Activated T-cell treated with anti-CD3 and anti-CD28 coated beads for 48 hours (primary cell): ENCODE measurements around the gene CPT1A.

Experiments
- DNase-seq: peaks from one replicate; pipeline ENCODE4 v3.0.0-alpha.2; 2020; ENCODE audit warnings: low read depth

CPT1A gene

DNA sequence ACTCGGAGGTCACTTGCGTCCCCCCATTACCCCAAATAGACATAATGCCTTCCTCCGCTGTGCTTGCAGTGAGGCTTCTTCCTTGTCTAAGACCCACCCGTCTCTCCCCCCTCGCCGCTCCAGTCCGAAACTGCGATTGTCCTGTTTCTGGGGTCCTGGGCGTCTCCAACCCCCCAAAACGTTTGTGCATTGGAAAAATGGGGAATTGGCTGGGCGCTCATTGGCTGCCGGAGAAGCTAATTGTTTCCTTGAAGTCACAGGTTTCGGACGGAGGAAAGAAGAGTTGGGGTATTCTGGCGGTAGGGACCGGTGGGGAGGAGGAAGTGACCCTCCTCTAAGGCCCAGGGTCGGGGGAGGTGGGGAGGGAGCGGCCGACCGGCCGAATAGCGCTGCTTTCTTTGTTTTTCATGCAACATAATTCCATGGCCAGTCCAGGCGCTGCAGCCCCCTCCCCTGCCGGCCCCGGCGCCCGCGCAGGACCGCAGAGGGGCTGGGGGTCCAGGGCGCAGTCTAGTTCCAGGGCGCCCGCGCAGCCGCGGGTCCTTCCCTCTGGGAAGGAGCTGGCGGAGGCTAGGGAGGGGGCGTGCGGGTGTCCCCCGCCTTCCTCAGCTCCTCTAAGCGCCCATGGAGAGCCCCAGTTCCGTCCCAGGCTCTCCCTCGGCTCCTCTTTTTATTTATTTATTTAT lies 12.7 kb upstream of the CPT1A start:
- DNase-seq, result no peak

DNA sequence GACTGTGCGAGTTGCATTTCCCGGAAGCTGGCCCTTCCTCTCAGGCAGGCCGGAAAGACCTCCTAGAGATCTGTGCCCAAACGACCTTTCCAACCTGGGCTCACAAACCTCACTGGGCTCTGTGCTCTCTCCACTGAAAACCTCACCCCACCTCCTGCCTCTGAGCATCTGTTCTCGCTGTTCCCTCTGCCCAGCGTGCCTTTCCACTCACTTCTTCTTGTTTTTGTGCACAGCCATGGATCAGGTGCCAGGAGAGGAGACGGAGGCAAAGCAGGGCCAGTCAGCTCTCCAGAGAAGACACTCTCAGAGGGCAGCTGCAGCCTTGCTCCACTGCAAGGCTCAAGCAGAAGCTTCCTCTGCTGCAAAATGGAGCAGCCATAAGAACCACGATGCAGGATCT lies 10.9 kb upstream of the CPT1A start:
- DNase-seq, result no peak

DNA sequence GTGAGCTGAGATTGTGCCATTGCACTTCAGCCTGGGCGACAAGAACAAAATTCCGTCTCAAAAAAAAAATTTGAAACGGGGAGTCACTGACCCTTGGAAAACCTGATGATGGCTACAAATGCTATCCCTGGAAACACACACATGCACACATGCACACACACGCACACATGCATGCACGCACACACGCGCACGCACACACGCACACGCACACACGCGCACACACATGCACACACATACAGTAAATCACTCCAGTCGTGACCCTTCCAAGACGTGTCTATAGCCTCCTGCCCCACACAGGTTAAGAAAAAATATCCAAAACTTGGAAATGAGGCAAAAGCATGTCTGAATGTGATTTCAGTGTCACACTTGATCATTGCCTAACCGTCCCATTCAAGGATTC lies 6.7 kb upstream of the CPT1A start:
- no peak for DNase-seq

DNA sequence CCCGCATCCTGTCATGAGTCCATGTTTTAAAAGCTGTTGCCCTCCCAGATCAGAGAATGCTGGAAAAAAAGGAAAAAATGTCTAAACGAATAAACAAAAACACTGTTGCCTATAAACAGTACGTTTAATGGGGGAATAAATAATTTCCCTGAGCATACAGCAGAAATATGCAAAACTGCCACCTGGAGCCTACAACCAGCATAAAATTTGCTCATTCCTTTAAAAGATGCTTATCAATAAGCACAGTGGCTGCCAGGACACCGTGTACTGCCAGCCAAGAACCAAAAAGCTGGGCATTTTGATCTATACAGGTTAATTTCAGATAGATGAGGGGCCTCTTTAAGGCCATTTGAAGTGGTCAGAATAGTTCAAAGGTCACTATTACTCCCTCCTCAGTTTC lies 5.7 kb upstream of the CPT1A start:
- DNase-seq, result no peak

DNA sequence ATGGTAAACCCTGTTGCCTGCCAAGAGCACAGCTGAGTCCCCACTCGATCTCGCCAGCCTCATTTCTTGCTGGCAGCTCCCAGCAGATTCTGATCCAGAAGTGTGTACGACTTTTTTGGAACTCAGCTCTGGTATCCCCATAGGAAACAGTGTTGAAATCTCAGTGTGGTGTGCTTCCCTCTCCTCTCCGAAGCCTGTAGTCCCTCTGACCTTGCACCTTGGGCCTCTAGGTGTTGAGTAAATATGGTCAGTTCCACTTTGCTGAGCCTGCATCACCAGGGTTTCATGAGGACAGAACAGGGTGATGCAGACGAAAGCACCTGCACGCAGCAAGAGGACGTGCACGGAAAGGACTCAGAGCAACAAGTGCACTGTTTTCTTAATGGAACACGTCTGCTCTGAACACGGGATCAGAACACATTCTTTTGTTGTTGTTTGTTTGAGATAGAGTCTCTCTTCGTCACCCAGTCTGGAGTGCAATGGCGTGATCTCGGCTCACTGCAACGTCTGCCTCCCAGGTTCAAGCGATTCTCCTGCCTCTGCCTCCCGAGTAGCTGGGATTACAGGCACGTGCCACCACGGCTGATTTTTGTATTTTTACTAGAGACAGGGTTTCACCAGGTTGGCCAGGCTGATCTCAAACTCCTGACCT lies 3.8 kb upstream of the CPT1A start:
- DNase-seq, result no peak

DNA sequence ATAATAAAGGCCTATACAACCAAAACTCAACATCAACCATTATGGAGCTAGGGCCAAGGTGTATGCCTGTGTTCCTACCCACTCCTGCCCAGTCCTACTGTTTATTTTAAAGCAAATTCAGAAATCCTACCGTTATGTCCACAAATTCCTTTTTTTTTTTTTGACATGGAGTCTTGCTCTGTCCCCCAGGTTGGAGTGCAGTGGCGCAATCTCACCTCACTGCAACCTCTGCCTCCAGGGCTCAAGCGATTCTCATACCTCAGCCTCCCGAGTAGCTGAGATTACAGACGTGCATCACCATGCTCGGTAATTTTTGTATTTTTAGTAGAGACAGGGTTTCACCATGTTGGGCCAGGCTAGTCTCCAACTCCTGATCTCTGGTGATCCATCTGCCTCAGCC lies 3.1 kb upstream of the CPT1A start:
- no peak for DNase-seq

DNA sequence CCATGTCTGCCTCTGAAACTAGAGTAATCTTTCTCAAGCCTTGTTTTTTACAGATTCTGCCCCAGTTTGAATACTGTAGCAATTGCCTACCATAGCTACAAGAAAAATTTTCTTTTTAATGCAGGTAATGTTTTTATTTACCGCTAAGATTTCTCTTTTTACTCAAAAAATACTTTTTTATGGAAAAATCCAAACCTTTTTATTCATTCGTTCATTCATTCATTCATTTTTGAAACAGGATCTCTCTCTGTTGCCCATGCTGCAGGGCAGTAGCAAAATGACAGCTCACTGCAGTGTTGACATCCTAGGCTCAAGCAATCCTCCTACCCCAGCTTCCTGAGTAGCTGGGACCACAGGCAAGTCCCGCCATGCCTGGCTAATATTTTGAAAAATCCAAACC lies 2.7 kb upstream of the CPT1A start:
- no peak for DNase-seq

DNA sequence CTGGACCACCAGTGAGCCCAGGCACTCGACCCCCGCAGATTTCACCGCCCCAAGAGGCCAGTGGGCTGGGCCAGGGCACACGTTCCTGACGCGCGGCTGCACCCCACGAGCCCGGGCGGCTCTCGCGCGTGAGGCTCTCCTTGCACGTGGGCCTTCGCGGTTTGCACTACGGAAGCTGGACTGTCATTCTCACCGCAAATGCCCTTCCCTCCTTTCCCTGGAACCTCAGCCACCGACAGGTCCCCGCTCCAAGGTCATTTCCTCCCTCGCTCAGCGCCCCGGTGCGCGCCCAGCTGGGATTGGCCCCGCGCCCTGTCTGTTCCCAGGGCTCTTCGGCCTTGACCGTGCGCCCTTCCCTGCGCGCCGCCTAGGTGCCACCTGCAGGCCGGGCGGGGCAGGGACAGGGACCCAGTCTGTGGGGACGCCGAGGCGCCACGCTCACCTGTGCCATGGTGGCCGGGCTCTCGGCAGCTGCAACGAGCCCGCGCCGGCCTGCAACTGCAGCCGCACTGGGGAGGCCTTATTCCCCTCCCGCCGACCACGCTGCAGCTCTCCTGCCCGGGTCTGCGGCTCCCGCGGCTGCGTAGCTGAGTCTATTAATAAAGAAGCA lies 2.1 kb upstream of the CPT1A start:
- DNase-seq, result peak; percentile 76

DNA sequence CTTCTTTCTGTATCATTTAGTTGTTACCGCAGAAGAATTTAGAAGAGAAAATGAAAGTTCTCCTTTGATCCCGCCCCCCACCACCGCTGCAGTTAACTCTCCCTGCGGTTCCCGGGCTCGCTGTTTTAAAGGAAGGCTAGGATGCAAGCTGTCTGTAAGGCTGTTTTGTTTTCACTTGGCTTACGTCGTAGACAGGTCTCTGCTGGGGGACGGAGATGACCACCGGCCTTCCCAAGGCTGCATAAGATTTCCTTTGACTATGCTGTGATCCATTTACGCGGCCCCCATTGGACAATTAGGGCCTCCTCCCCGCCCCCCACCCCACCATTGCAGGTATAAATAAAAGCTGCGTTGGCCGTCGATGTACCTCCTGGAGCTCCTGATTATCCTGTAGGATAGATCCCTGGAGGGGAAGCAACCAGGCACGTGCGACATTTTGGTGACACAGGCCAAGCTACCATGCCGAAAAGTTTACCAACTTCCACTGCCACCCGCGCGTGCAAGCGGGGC lies 1.4 kb upstream of the CPT1A start:
- DNase-seq, result peak; percentile 47

DNA sequence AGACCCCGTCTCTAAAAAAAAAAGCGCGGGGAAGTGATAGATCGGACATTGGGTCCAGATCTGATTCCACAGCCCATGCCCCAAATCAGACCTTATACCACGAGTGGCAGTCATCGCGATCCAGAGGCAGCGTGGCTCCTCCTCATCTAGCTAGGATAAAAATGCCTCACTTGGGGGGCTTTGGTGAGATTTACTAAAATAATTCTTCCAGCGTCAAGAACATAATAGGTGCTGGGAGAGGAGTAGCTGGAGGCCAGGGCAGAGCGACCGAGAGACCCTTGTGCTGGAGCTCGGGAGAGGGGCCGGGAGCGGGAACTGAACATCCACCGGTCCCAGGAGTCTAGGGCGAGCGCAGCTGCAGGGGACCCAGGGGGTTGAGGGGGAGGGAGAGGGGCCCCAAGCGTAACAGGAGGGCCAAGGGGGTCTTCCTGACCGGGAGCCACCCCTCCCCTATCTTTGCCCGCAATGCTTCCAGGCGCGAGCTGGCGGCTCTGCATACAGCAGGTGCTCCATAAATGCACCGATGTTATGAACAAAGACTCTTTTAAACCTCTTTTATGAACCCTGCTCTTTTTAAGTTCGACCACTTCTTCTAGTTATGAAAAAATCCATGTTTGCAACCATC lies 823 bp upstream of the CPT1A start:
- no peak for DNase-seq

DNA sequence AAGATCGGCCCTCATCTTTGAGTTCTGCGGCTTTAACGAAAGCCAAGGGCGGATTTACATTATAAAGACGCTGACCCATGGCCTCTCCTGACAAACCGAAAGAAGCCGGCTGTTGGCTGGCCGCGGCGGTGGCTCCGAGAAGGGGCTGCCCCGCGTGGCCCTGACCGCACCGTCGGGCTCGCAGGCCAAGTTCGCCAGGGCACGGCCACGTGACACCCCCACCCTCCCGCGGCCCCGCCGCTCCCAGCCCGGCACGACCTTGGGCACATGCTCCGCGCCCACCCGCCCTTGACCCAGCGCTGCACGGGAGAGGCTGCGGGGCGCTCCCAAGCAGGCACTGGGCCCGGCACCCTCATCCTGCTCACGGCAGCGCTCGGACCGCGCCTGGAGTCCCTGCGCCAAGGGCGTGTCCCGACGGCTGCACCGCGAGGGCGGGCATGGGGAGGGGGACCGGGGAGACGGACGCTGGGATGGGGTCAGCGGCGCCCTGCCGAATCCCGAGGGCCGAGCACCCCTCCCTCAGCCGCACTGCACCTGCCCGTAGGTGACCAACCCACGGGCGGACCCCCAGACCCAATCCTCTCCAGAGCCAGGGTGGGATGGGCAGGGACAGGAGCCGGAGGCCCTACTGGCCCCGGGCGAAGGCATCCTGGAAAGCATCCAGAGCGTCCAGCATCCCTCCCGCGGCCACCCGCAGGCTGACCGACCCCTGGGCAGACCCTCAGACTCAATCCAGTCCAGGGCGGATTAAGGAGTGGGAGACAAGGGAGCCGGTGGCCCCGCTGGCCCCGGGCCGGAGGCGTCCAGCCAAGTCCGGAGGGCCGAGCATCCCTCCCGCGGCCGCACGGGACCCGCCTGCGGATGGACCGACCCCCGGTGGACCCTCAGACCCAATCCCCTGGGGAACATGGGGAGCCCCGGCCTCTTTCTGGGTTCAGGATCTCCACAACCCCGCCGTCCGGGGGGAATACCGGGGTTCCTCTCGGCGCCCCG lies 759 bp downstream of the CPT1A start:
- no peak for DNase-seq

DNA sequence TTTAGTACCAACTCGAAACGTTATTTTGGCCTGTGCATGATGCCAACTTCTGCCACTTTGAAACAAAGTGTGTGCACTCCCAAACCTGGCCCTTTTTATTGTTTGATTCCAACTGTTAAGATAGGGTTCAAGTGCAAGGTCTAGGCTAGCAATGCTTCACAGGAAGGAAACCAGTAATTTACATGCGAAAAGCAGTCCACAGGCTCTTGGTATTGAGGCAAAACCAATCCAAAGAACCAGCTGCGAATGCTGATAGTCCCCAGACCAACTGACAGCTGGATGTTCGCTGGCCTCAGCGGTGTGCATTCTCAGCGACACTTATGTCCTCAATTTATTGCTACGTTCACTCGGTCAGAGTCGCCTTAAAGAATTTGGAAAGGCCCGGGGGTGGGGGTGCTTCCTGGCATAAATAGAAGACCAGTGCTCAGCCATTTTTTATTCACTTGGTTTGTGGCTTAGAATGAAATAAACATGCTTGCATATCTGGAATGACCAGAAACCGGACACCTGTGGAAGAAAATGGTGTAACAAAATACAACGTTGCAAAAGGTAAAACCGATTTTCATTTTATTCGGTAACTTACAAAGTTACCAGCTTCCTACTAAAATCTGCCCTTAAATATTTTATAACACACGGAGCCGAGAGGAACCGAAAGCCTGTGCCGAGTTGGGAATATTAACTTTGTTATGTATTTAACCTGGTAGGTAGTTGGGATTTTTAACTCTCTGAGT lies 1.6 kb downstream of the CPT1A start:
- DNase-seq, result no peak

DNA sequence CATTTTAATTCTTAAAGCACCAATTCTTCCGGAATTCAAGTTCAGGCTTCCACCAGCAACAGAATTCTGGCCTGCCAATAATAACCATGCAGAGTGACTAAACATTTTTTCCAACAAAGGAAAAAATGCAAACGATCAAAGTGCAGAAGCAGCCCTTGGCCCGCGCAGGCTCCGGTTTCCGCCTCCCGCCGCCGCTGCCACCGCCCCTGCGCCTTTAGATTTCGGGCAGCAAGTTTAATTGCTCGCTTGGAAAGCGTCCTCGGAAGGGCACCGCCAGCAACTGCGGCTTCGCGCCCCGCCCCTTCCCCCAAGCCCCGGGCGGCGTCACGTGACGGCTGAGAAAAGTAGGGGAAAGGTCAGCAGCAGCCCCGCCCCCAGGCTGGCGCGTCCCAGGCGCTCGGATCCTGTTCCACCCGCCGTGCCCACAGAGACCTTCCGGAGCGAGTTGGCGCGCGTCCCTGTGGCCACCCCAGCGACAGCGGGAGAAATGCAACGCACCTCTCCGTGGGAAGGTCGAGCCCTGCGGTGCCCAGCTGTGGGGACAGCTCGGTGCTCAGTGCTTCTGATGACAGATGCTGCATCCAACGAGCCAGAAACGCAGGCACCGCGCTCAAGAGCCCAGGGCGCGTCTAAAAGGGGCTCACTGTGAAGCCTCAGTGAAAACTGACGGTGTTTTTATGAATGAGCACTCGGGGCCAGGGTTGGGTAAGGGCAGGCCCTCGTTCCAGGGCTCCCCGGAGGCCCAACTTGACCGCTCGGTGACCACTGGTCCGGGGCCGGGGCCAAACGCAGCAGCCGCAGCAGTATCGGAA lies 2.5 kb downstream of the CPT1A start:
- DNase-seq, result peak; percentile 93

DNA sequence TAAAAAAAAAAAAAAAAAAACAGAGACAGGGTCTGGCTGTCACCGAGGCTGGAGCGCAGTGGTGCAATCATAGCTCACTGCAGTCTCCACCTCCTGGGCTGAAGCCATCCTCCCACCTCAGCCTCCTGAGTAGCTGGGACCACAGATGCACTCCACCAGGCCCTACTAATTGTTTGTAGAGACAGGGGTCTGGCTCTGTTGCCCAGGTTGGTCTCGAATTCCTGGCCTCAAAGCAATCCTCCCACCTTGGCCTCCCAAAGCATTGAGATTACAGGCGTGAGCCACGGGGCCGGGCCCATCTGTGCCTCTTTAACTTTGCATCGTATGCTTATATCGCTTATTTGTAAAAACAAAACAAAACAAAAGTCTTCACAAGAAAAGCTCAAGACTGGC lies 3.1 kb downstream of the CPT1A start:
- no peak for DNase-seq

DNA sequence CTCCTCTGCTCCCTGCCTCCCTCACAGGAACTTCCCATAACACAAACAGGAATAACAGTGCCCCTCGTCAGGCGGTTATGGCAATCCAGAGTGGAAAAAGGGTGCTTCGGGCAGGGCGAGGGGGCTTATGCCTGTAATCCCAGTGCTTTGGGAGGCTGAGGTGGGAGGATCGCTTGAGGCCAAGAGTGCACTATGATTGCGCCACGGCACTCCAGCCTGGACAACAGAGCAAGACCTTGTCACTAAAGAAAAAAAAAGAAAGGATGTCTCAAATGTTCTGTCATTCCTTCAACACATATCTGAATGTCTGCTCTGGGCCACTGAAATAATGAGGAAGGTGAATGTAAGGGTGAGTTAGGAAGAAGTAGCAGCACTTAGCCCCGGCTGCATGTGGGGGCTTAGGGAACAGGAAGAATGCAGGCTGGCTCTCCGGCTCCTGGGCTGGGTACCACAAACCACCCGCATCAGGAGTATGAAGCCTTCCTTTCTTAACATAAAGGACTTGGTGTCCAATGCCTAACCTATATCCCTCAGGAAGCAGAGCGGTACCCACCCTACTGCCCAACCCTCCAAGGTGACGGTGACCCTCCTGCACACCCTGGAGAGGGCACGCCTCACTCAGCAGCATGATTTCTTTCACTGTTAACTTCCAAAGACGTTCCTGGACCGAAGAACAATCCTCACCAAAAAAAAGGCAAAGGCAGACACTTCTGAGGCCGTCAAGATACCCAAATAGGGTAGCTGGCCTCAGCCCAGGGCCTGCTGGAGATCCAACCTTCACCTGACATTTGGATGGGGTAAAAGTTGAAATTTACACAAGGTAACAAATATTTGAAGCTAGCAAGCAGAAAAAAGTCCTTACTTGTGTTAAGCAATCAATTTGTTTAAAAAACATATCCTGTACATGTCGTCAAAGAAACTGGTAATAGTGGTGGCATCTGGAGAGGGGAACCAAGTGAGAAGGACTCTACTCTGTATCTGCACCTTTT lies 3.8 kb downstream of the CPT1A start:
- no peak for DNase-seq

DNA sequence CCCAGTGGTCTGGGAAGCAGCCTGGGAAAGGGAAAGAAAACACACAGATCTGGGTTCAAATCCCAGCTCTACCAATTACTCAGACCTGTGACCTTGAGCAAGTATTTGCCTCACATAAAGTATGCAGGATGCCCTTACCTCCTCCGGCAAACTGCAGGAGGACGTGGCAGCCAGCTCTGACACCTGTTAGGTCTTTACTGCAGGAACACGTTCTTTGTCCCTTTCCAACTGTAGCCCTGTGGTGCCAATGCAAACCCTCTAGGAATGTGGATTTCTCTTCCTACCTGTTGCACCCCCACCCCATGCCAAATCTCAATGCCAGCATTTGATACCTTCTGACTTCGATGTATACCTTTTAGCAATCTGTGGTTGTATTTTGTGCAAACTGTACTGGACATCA lies 6.0 kb downstream of the CPT1A start:
- DNase-seq, result no peak

DNA sequence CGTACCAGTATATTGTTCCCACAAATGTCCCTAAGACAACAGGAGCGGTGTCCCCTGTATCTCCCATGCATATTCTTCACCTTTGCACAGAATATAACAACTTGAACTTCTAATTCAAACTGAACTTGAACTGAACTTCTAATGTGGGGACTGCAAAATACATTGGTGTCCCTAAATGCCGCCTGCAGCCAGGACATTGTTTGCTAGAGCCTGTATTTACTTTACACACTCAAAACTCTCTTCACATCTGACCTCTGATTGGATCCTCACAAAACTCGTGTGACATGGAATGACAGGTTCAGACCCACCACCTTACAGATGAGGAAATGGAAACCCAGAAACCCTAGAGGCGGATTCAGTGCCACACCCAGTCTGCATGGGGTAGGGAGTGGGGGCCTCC lies 6.4 kb downstream of the CPT1A start:
- no peak for DNase-seq

DNA sequence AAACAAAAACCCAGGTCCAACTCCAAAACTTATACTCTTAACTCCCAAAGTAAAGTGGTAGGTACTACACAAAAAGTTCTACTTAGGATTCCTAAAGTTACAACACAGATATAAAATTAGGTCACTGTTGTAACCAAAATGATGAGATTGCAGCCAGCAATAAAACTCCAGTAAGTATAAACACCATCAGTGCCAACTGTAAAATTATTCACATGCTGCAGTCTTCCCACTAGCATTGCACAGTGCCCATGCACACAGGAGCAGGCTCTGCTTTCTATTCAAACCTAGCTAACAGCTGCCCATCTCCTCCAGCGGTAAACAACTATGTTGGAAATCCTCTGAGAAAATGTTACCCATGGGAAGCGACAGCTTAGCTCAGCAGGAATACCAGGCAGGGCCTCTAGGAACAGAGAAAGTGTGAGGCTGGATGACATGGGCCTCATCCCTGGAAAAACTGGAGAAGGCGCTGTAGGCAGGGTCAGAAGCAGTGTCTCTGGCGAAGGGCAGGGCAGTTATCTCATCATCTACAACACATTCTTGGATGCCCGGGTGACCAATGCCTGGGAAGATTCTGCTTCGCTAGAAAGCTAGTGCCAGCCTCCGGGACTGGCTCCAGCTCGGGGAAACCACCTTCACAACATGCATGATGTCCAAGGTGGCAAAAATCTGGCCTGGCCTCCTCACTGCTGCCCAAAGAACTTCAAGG lies 9.1 kb downstream of the CPT1A start:
- DNase-seq, result no peak
